DMS53 treated with DMSO at 0.1 percent for 48 hours (cell line): Measurements from ENCODE around the gene TENT4B.
"Not testable (repeated sequence)": the region's sequence is repeated elsewhere in the genome, so short reads cannot be mapped to it uniquely, and the experiment has no call there.

Experiments used
- DNase-seq: peaks from one replicate; lab custom pipeline; 2025; ENCODE audit not compliant: unreplicated experiment; lab: John Stamatoyannopoulos, UW

Gene TENT4B

GRCh38 chr16:50229149-50229726 is 76.1 kb downstream of the TENT4B start:
- no peak for DNase-seq

- DNase-seq: no peak
Observed at GRCh38 chr16:50234771-50235556, 81.9 kb downstream of the TENT4B start.

GRCh38 chr16:50235581-50235980 is 82.5 kb downstream of the TENT4B start:
- no peak for DNase-seq

GRCh38 chr16:50238314-50238713 is 85.2 kb downstream of the TENT4B start:
- no peak for DNase-seq

GRCh38 chr16:50238868-50239301 is 85.8 kb downstream of the TENT4B start:
- no peak for DNase-seq

- DNase-seq: not testable (repeated sequence)
Observed at GRCh38 chr16:50243024-50243423, 89.9 kb downstream of the TENT4B start.

- DNase-seq: no peak
Observed at GRCh38 chr16:50244140-50244503, 91.0 kb downstream of the TENT4B start.

GRCh38 chr16:50244504-50245416 is 91.7 kb downstream of the TENT4B start:
- DNase-seq: peak; percentile 35

GRCh38 chr16:50245417-50246298 is 92.6 kb downstream of the TENT4B start:
- peak; percentile 41 for DNase-seq

- no peak for DNase-seq
Observed at GRCh38 chr16:50246299-50247122, 93.4 kb downstream of the TENT4B start.

GRCh38 chr16:50247123-50247905 is 94.2 kb downstream of the TENT4B start:
- DNase-seq: no peak

GRCh38 chr16:50247906-50248608 is 95.0 kb downstream of the TENT4B start:
- DNase-seq: no peak

GRCh38 chr16:50248845-50249244 is 95.7 kb downstream of the TENT4B start:
- DNase-seq: no peak

- no peak for DNase-seq
Observed at GRCh38 chr16:50251375-50252081, 98.4 kb downstream of the TENT4B start.

- no peak for DNase-seq
Observed at GRCh38 chr16:50252082-50252611, 99.0 kb downstream of the TENT4B start.

GRCh38 chr16:50252874-50253513 is 99.9 kb downstream of the TENT4B start:
- no peak for DNase-seq

- no peak for DNase-seq
Observed at GRCh38 chr16:50253514-50253910, 100.4 kb downstream of the TENT4B start.
